ENCODE data around the gene DPYSL4. TPM values are rescaled to one million over a fixed set of nuclear protein-coding genes. Genes with fewer than 3 reads are reported as not detected.

DPYSL4 gene
- total RNA-seq, 1 donor from 2014 or later, result 26.1 TPM

GRCh38 chr10:132206806-132207535 lies 20.2 kb downstream of the DPYSL4 start:
- H4K20me1 ChIP-seq (ENCODE audit: insufficient read depth, low read length), result no peaks in the 10 kb centered on the region
- no peaks in the 10 kb centered on the region for H3K9me3 ChIP-seq (ENCODE audit: insufficient read depth, low read depth, low read length)
- no peak overlapping the region for H2AFZ ChIP-seq (ENCODE audit: low read depth, low read length)
- no peak overlapping the region for H3K9ac ChIP-seq (ENCODE audit: low read length)
- no peaks in the 10 kb centered on the region for H3K36me3 ChIP-seq (ENCODE audit: insufficient read depth, low read length)
- TF ChIP-seq CTCF (IDR thresholded peaks at IDR 0.05; ENCODE audit: insufficient read depth, low read depth, low read length), result no peak
- no peak for TF ChIP-seq EZH2 (IDR thresholded peaks at IDR 0.05; ENCODE audit: insufficient read depth, low read length)
- H3K79me2 ChIP-seq (ENCODE audit: insufficient read depth, low read length), result no peaks in the 10 kb centered on the region
- no peak for FAIRE-seq
- no peak overlapping the region for H3K27ac ChIP-seq (ENCODE audit: low read depth, low read length)
- Mint-ChIP-seq H3K4me3 (ENCODE audit: unreplicated experiment) (no peak overlapping the region), H3K27me3 (ENCODE audit: low read depth, unreplicated experiment) (peaks cover 4% of the 10 kb centered on the region), H3K27ac (ENCODE audit: unreplicated experiment) (no peak overlapping the region), H3K36me3 (ENCODE audit: low read depth, unreplicated experiment) (peaks cover 4% of the 10 kb centered on the region), H3K4me1 (ENCODE audit: low read depth, unreplicated experiment) (no peaks in the 10 kb centered on the region), H3K9me3 (ENCODE audit: unreplicated experiment) (no peaks in the 10 kb centered on the region)
- no peak overlapping the region for H3K4me3 ChIP-seq (ENCODE audit: insufficient read depth, low read depth, low read length)
- no peak for DNase-seq (ENCODE audit: low read depth)
- H3K4me2 ChIP-seq (ENCODE audit: low read length), result no peak overlapping the region
- no peaks in the 10 kb centered on the region for H3K27me3 ChIP-seq (ENCODE audit: insufficient read depth, low read length)
- H3K4me1 ChIP-seq (ENCODE audit: insufficient read depth, low read length), result no peaks in the 10 kb centered on the region

- FAIRE-seq (no peak), DNase-seq (ENCODE audit: low read depth) (no peak)
- Histone ChIP-seq H3K4me3 (ENCODE audit: insufficient read depth, low read depth, low read length) (no peak overlapping the region), H4K20me1 (ENCODE audit: insufficient read depth, low read length) (no peaks in the 10 kb centered on the region), H3K9ac (ENCODE audit: low read length) (no peak overlapping the region), H3K4me1 (ENCODE audit: insufficient read depth, low read length) (no peaks in the 10 kb centered on the region), H3K4me2 (ENCODE audit: low read length) (no peak overlapping the region), H3K27me3 (ENCODE audit: insufficient read depth, low read length) (no peaks in the 10 kb centered on the region), H3K9me3 (ENCODE audit: insufficient read depth, low read depth, low read length) (no peaks in the 10 kb centered on the region), H3K27ac (ENCODE audit: low read depth, low read length) (no peak overlapping the region), H2AFZ (ENCODE audit: low read depth, low read length) (no peak overlapping the region), H3K36me3 (ENCODE audit: insufficient read depth, low read length) (no peaks in the 10 kb centered on the region), H3K79me2 (ENCODE audit: insufficient read depth, low read length) (no peaks in the 10 kb centered on the region)
- peaks cover 7% of the 10 kb centered on the region for H3K27me3 Mint-ChIP-seq (ENCODE audit: low read depth, unreplicated experiment)
- H3K36me3 Mint-ChIP-seq (ENCODE audit: low read depth, unreplicated experiment), result peaks cover 12% of the 10 kb centered on the region
- no peaks in the 10 kb centered on the region for H3K9me3 Mint-ChIP-seq (ENCODE audit: unreplicated experiment)
- no peak overlapping the region for H3K4me3 Mint-ChIP-seq (ENCODE audit: unreplicated experiment)
- no peaks in the 10 kb centered on the region for H3K4me1 Mint-ChIP-seq (ENCODE audit: low read depth, unreplicated experiment)
- no peak overlapping the region for H3K27ac Mint-ChIP-seq (ENCODE audit: unreplicated experiment)
- no peak for TF ChIP-seq CTCF (IDR thresholded peaks at IDR 0.05; ENCODE audit: insufficient read depth, low read depth, low read length)
- TF ChIP-seq EZH2 (IDR thresholded peaks at IDR 0.05; ENCODE audit: insufficient read depth, low read length), result no peak
Measured at GRCh38 chr10:132207536-132208461, 21.1 kb downstream of the DPYSL4 start.

All from astrocyte (in vitro differentiated cells and primary cell).